Right cardiac atrium (tissue), 5 donors: ENCODE data around the gene TMEM236. TPM values are rescaled to one million over a fixed set of nuclear protein-coding genes. Genes with fewer than 3 reads are reported as not detected.

Source experiments
- ATAC-seq, 2 donors: fragments of 200-7000 bp; cut with Tn5 transposase; one replicate each; pipeline versions ENCODE4 v1.8.0 to v1.9.1; 2020; ENCODE audit warnings: moderate library complexity in 2 of 2, mild to moderate bottlenecking in 1 of 2
- DNase-seq, 3 donors: peaks; one replicate each; pipeline ENCODE4 v3.0.0-alpha.2; 2020
- H3K27ac ChIP-seq: one replicate; pipeline ENCODE4 v1.5.1; 2013; ENCODE audit warnings: mild to moderate bottlenecking, low read length, control low read depth, moderate library complexity
- H3K27me3 ChIP-seq: one replicate; pipeline ENCODE4 v1.6.1; 2013; ENCODE audit not compliant: control insufficient read depth, insufficient read depth
- H3K4me1 ChIP-seq: one replicate; pipeline ENCODE4 v1.6.1; 2013; ENCODE audit warnings: low read length; ENCODE audit not compliant: control insufficient read depth, insufficient read depth
- H3K4me3 ChIP-seq: one replicate; pipeline ENCODE4 v1.5.1; 2013; ENCODE audit warnings: low read length, control low read depth
- H3K9me3 ChIP-seq: one replicate; pipeline ENCODE4 v1.6.1; 2013; ENCODE audit warnings: low read length; ENCODE audit not compliant: control insufficient read depth
- WGBS: extraction: QIAGEN DNeasy Blood & Tissue Kit; methylation state at CpG from one replicate; pipeline ENCODE4 v1.1.7; 2013; 5-methylcytosine and 5-hydroxymethylcytosine counted together
- intact Hi-C, 4 donors: fragments of 100-400 bp; cut with DNase I; formaldehyde crosslinking; loops; one replicate each; pipeline versions ENCODE4 v1.11.0 to v1.14.0; 2022 to 2023
- polyA plus RNA-seq: library from polyadenylated mRNA; stranded (reverse); fragments of 200-250 nt; gene quantifications from one replicate; pipeline ENCODE4 v1.2.3, GENCODE V29; 2013
- total RNA-seq, 4 donors: library from RNA; stranded (reverse); fragmentation: NEBNext Ultra II Directional; extraction: Animal tissue kit (Norgen Biotek cat#: 25700); gene quantifications; one replicate each; pipeline ENCODE4 v1.2.1, GENCODE V29; 2021
- donor health status: healthy with polysubstance abuse.
- donor health status: DM: no; HTN: yes; CAD: no.
- donor health status: DM: no; HTN: no; CAD: no.
- donor health status: DM: no; HTN: yes; CAD: no; lungs with severe emphysema.
- donor health status: DM: yes; HTN: yes; CAD: no.

The TMEM236 gene
- total and polyA plus RNA-seq, 5 donors: 0.27 to 1.0 (median 0.71) TPM

GRCh38 chr10:17742918-17743317 lies 9.1 kb upstream of the TMEM236 start:
- WGBS: 19% methylated on average over 14 of the region's 14 CpGs
- DNase-seq: peak; percentile 59 to 85 (median 80)
- no peak overlapping the region for H3K4me3 ChIP-seq

GRCh38 chr10:17743437-17743836 lies 8.6 kb upstream of the TMEM236 start:
- 94% methylated on average over 3 of the region's 3 CpGs for WGBS
- ATAC-seq (no peak), DNase-seq (no peak)
- no peak overlapping the region for H3K4me3 ChIP-seq
- H3K27ac ChIP-seq: no peak overlapping the region
- no peaks in the 10 kb centered on the region for H3K9me3 ChIP-seq
- no peaks in the 10 kb centered on the region for H3K4me1 ChIP-seq
- intact Hi-C loops: loop anchor here in 3 of 4 donors (5.0 kb wide), 1 partner anchor 136 kb away; no protein-coding TSS in a partner anchor
- no peaks in the 10 kb centered on the region for H3K27me3 ChIP-seq

More at GRCh38 chr10:17742918-17743317, 9.1 kb upstream of the TMEM236 start:
- intact Hi-C loops: loop anchor here in 3 of 4 donors (5.0 kb wide), 1 partner anchor 136 kb away; no protein-coding TSS in a partner anchor
- ATAC-seq: no peak
- H3K27ac ChIP-seq: no peak overlapping the region
- no peaks in the 10 kb centered on the region for H3K4me1 ChIP-seq
- no peaks in the 10 kb centered on the region for H3K27me3 ChIP-seq
- no peaks in the 10 kb centered on the region for H3K9me3 ChIP-seq

- intact Hi-C loops: loop anchor here in 3 of 4 donors (5.0 kb wide), 1 partner anchor 137 kb away; no protein-coding TSS in a partner anchor
Observed at GRCh38 chr10:17744341-17744861, 7.6 kb upstream of the TMEM236 start.

GRCh38 chr10:17747883-17748550 lies 4.0 kb upstream of the TMEM236 start:
- Histone ChIP-seq H3K27ac (no peak overlapping the region), H3K4me1 (no peaks in the 10 kb centered on the region), H3K9me3 (no peaks in the 10 kb centered on the region), H3K27me3 (no peaks in the 10 kb centered on the region), H3K4me3 (no peak overlapping the region)
- 81% methylated on average over 10 of the region's 10 CpGs for WGBS
- intact Hi-C loops: no loop called here
- peak in 1 of 2 donors; percentile 10 for ATAC-seq
- no peak for DNase-seq

More at GRCh38 chr10:17744341-17744861, 7.6 kb upstream of the TMEM236 start:
- DNase-seq (no peak), ATAC-seq (peak; percentile 42 to 46)
- H3K9me3 ChIP-seq: no peaks in the 10 kb centered on the region
- no peak overlapping the region for H3K27ac ChIP-seq
- 48% methylated on average over 6 of the region's 6 CpGs for WGBS
- no peak overlapping the region for H3K4me3 ChIP-seq
- no peaks in the 10 kb centered on the region for H3K27me3 ChIP-seq
- H3K4me1 ChIP-seq: no peaks in the 10 kb centered on the region

- DNase-seq (no peak), ATAC-seq (no peak)
- WGBS: 95% methylated on average over 8 of the region's 8 CpGs
- no peak overlapping the region for H3K27ac ChIP-seq
- intact Hi-C loops: no loop called here
- H3K27me3 ChIP-seq: no peaks in the 10 kb centered on the region
- H3K4me1 ChIP-seq: no peaks in the 10 kb centered on the region
- no peaks in the 10 kb centered on the region for H3K9me3 ChIP-seq
- no peak overlapping the region for H3K4me3 ChIP-seq
Observed at GRCh38 chr10:17749890-17750289, 2.1 kb upstream of the TMEM236 start.

GRCh38 chr10:17756557-17757217 lies 4.7 kb downstream of the TMEM236 start:
- H3K27ac ChIP-seq: no peak overlapping the region
- no peak overlapping the region for H3K4me3 ChIP-seq
- WGBS: 58% methylated on average over 7 of the region's 7 CpGs
- DNase-seq (no peak), ATAC-seq (peak; percentile 14)
- intact Hi-C loops: no loop called here
- no peaks in the 10 kb centered on the region for H3K27me3 ChIP-seq
- no peaks in the 10 kb centered on the region for H3K9me3 ChIP-seq
- H3K4me1 ChIP-seq: no peaks in the 10 kb centered on the region

GRCh38 chr10:17758200-17758599 lies 6.2 kb downstream of the TMEM236 start:
- 86% methylated on average over 2 of the region's 2 CpGs for WGBS
- intact Hi-C loops: no loop called here
- ATAC-seq: no peak
- H3K27ac ChIP-seq: no peak overlapping the region
- H3K9me3 ChIP-seq: no peaks in the 10 kb centered on the region
- no peak overlapping the region for H3K4me3 ChIP-seq
- H3K4me1 ChIP-seq: no peaks in the 10 kb centered on the region
- H3K27me3 ChIP-seq: no peaks in the 10 kb centered on the region
- DNase-seq: no peak

GRCh38 chr10:17758896-17759295 lies 6.9 kb downstream of the TMEM236 start:
- DNase-seq: no peak
- Histone ChIP-seq H3K27me3 (no peaks in the 10 kb centered on the region), H3K4me3 (no peak overlapping the region), H3K4me1 (no peaks in the 10 kb centered on the region), H3K27ac (no peak overlapping the region), H3K9me3 (no peaks in the 10 kb centered on the region)
- intact Hi-C loops: no loop called here
- ATAC-seq: no peak

- no peak overlapping the region for H3K4me3 ChIP-seq
- ATAC-seq: no peak
- 67% methylated on average over 4 of the region's 4 CpGs for WGBS
Observed at GRCh38 chr10:17764142-17764541, 12.1 kb downstream of the TMEM236 start.

GRCh38 chr10:17765602-17766001 lies 13.6 kb downstream of the TMEM236 start:
- WGBS: 52% methylated on average over 3 of the region's 3 CpGs
- Histone ChIP-seq H3K4me1 (peaks cover 2% of the 10 kb centered on the region), H3K4me3 (no peak overlapping the region), H3K27ac (no peak overlapping the region), H3K9me3 (no peaks in the 10 kb centered on the region), H3K27me3 (no peaks in the 10 kb centered on the region)
- DNase-seq (no peak), ATAC-seq (no peak)
- intact Hi-C loops: no loop called here

More at GRCh38 chr10:17764142-17764541, 12.1 kb downstream of the TMEM236 start:
- Histone ChIP-seq H3K4me1 (peaks cover 1% of the 10 kb centered on the region), H3K9me3 (no peaks in the 10 kb centered on the region), H3K27me3 (no peaks in the 10 kb centered on the region), H3K27ac (no peak overlapping the region)
- DNase-seq: no peak
- intact Hi-C loops: no loop called here

- H3K4me1 ChIP-seq: peaks cover 2% of the 10 kb centered on the region
- H3K4me3 ChIP-seq: no peak overlapping the region
- H3K27ac ChIP-seq: no peak overlapping the region
- ATAC-seq: no peak
- no peaks in the 10 kb centered on the region for H3K9me3 ChIP-seq
- H3K27me3 ChIP-seq: no peaks in the 10 kb centered on the region
- intact Hi-C loops: no loop called here
- no peak for DNase-seq
- 81% methylated on average over 1 of the region's 1 CpG for WGBS
Observed at GRCh38 chr10:17766731-17767130, 14.7 kb downstream of the TMEM236 start.
